ENCODE measurements around the gene RGSL1.
"Not testable (repeated sequence)": the region's sequence is repeated elsewhere in the genome, so short reads cannot be mapped to it uniquely, and the experiment has no call there.

Gene RGSL1

DNA sequence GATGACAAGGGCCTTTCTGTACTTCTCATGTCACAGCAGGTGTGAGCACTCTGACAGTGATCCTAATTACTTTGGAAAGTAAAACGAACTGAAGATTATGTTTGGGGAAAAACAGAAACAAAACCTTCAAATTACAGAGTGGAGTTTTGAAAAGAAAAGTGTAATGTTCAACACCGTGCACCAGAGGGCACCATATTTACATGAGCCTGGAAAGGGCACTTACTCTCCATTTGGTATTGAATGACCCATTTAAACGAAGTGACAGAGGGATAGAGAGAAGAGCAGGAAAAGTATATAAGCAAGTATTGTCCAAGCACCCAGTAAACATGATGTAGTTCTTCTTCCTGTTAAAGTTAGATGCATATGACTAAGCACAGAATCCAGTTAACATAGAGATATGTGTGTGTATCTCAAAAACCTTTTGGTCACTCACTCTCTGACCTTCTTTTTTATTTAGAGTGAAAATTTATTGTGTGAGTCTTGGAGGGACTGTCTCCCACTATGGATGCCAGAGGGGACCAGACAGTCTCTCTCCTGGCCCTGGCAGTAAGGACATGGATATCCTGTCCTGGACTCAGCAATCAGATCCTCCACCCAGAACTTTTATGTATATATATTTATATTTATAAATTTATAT, 3.8 kb upstream of the RGSL1 start:
- FAIRE-seq (peak; percentile 95), DNase-seq (ENCODE audit: insufficient read length, low spot score) (no peak)

- not testable (repeated sequence) for FAIRE-seq; DNase-seq (ENCODE audit: insufficient read length, low spot score)
These were observed 2.8 kb upstream of the RGSL1 start for GRCh38 chr1:182447124-182447523.

DNA sequence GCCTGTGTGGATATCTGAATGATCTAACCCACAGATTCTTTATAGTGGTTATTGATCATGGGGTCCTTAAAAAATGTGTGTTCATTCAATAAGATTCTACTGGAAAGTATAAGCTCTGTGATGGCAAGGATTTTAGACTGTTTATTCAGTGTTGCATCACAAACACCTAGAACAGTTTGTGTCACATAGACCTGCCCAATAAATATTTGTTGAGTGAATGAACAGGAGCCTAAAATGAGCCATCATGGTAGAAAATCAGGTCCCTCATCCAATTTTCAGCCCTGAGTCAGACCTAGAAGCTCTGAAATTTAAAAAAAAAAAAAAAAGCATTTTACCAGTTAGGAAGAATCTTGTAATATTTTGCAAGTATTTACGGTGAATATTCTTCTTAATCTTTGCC, 2.3 kb upstream of the RGSL1 start:
- DNase-seq (ENCODE audit: insufficient read length, low spot score) (no peak), FAIRE-seq (no peak)

DNA sequence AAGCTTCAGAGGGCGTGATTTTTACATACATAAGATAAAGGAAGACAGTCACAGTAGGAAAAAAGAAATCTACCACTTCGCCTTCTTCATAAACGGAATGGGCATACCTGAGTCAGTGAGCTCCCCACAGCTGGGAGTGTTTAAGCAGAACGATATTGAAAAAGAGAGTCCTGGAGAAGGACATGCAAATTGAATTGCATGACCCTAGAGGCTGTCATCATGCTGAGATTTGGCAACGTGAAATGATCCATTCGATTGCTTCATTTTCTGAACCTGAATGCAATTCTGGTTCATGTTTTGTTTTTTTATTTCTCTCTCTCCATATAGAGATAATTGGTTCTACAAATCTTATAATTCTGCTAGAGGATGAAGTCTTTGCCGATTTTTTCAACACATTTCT, 3.7 kb downstream of the RGSL1 start:
- DNase-seq (ENCODE audit: insufficient read length, low spot score) (no peak), FAIRE-seq (no peak)

DNA sequence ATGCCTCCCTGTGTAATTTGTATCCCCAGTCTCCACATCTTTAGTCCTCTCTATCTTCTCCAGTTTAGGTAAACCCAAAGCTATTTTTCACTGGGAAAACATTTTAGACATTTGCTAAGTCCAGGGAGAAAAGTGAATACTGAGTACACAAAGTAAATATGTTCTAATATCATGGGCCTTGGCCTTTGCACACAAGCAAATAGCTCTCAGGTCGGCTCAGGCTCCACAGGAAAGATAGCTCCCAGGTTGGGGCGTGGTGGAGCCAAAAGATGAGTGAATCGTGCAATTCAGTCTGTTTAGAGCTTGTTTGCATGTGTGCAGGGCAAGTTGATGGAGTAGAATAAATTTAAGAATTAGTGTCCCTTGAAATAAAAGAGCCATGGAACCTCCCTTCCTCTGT, 7.9 kb downstream of the RGSL1 start:
- no peak for FAIRE-seq
- DNase-seq (ENCODE audit: insufficient read length, low spot score), result no peak

GRCh38 chr1:182459949-182460348, 10.0 kb downstream of the RGSL1 start:
- no peak for DNase-seq (ENCODE audit: insufficient read length, low spot score)
- FAIRE-seq, result no peak

- FAIRE-seq, result no peak
- no peak for DNase-seq (ENCODE audit: insufficient read length, low spot score)
These were observed 10.6 kb downstream of the RGSL1 start for GRCh38 chr1:182460550-182460951.

GRCh38 chr1:182473556-182473955, 23.6 kb downstream of the RGSL1 start:
- FAIRE-seq (no peak), DNase-seq (ENCODE audit: insufficient read length, low spot score) (no peak)

GRCh38 chr1:182476625-182477024, 26.7 kb downstream of the RGSL1 start:
- FAIRE-seq (no peak), DNase-seq (ENCODE audit: insufficient read length, low spot score) (no peak)

GRCh38 chr1:182478238-182478637, 28.3 kb downstream of the RGSL1 start:
- no peak for FAIRE-seq
- DNase-seq (ENCODE audit: insufficient read length, low spot score), result no peak

GRCh38 chr1:182484067-182484466, 34.1 kb downstream of the RGSL1 start:
- DNase-seq (ENCODE audit: insufficient read length, low spot score), result no peak
- FAIRE-seq, result no peak

DNA sequence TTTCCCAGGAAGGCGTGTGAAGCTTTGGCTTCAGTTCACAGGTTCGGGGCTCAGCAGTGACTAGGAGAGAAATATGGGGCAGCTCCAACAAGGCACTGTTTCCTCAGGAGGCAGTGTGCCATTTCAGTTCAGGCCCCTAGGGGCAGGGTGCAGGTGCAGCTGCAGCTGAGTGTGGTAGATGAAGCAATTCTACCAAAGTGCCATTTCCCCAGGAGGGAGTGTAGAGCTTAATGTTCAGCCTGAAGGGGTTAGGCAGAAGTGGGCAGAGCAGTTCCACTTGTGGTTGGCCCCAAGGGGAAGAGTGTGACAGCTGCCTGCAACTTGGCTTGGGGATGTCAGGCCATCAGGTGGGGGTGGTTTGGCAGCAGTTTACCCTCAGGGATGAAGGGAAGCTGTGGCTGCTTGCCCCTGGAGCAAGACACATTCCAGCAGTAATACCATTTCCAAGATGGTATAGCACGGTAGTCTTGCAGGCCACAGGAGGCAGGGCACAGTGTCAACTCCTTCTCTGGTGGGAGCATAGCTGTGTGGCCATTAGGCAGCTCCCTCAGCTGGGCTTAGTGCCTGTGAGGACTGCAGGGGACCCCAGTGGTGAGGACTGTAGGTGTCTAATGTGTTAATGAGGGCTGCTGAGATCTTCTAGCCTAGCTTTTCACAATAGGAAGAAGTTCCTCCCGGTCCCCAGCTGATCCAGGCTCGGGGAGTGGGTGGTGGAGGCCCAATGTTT, 34.7 kb downstream of the RGSL1 start:
- FAIRE-seq, result no peak
- peak; percentile 14 for DNase-seq (ENCODE audit: insufficient read length, low spot score)

- no peak for DNase-seq (ENCODE audit: insufficient read length, low spot score)
- FAIRE-seq, result no peak
These were observed 35.9 kb downstream of the RGSL1 start for GRCh38 chr1:182485861-182486260.

DNA sequence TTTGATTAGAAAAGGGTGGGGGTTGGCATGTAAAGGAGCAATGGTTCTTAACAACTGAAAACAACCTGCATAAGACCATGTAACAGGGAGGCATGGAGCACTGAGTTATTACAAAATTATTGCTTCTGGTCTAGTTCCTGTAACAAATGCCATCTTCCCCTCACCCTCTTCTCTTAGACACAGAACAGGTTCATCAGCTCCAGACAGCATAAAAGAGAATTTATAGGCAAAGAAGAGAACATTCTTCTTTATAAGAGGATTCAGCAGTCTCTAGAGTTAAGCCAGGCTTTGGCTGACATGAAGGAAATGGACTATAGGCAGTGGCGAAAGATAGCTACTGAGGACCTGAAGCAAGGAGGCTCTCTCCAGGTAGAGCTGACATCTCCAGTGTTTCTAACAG, 38.9 kb downstream of the RGSL1 start:
- no peak for FAIRE-seq

DNA sequence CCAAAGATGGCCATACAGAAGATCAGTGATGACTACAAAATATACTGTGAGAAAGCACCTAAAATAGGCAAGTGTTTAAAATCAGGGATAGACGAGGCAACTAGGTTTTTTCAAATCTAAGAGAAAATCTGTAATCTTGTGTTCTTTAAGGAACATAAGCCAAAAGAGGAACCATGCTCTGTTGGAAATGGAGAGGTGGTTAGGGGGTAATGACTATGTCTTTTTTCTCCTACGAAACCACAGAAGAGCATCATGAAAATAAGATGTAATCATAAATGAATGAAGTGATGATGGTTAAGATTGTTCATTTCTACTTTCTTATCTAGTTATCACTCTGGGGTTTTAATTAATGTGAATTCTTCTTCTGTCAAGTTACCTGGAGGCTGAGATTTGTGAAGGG, 43.1 kb downstream of the RGSL1 start:
- FAIRE-seq (no peak), DNase-seq (ENCODE audit: insufficient read length, low spot score) (no peak)

More for the DNA sequence above, 38.9 kb downstream of the RGSL1 start:
- no peak for DNase-seq (ENCODE audit: insufficient read length, low spot score)

DNA sequence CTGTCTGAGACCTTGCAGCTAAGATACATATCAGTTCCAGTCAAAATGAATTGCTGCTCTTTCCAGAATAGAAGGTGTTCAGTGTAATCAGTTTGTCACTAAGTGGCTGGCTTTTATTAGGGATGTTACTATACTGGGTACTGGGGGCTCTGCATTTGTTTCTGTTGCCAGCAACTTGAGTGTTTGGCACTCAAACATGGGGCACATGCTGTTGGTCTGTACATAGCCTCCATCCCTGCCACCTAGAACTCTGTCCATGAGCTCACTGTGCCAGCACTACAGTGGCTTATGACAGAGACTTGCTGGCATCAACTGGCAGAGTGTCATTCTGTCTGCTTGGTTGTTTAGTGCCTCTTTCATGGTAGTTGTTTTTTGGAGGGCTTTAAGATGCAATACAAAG, 45.1 kb downstream of the RGSL1 start:
- DNase-seq (ENCODE audit: insufficient read length, low spot score) (no peak), FAIRE-seq (no peak)

GRCh38 chr1:182495693-182496092, 45.7 kb downstream of the RGSL1 start:
- DNase-seq (ENCODE audit: insufficient read length, low spot score) (no peak), FAIRE-seq (no peak)

- no peak for FAIRE-seq
These were observed 57.7 kb downstream of the RGSL1 start for GRCh38 chr1:182507685-182508084.

DNA sequence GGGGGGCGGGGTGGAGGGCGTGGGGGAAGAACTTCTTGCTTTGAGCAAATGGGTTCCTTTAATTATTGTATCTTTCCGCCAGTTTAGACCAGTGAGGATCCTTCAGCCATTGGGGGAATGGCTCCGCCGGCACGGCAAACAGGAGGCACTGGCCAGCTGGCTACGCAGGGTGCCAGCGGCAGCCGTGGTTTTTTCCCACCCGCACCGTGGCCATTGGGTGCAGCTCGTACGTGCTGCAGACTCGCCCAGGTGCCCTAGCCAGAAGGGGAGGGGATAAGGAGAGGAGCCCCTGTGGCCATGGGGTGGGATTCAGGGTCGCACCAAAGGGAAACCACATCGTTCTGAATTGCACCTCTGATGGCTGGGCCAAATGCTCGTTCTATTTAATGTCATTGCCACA, 65.6 kb downstream of the RGSL1 start:
- FAIRE-seq, result no peak
- no peak for DNase-seq (ENCODE audit: insufficient read length, low spot score)

More at GRCh38 chr1:182507685-182508084, 57.7 kb downstream of the RGSL1 start:
- DNase-seq (ENCODE audit: insufficient read length, low spot score), result no peak

DNA sequence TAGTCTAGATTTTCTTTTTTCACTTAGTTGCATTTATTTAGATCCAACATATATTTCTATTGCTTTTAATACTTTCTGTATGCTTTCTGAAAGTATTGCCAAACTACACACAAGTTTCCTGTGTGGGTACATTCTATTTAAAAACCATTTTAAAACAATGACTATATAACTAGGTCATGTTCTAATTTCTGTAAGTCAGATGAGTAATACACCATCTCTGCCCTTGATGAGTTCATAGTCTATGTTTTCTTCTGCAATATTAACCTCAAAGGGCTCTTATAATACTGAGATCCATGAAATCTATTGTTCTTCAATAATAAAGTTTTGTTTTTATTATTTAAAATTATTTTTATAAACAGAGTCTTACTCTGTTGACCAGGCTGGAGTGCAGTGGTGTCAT, 70.8 kb downstream of the RGSL1 start:
- FAIRE-seq, result no peak
- no peak for DNase-seq (ENCODE audit: insufficient read length, low spot score)

DNA sequence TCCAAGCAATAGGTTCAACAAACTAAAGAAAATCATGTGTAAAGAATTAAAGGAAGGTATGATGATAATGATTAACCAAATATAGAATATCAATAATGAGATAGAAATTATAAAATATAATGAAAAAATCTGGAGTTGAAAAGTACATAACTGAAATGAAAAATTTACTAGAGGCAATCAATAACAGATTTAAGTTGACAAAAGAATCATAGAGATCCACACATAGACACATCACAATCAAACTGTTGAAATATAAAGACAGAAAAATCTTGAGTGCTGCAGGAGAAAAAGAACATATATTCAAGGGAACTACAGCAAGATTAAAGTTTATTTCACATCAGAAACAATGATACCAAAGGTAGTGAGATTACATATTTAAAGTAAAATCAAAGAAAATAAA, 75.4 kb downstream of the RGSL1 start:
- DNase-seq (ENCODE audit: insufficient read length, low spot score) (no peak), FAIRE-seq (no peak)

GRCh38 chr1:182527680-182528079, 77.7 kb downstream of the RGSL1 start:
- FAIRE-seq, result no peak
- DNase-seq (ENCODE audit: insufficient read length, low spot score), result no peak
